Astrocyte (in vitro differentiated cells and primary cell): Measurements from ENCODE around the gene CADM4. TPM values are rescaled to one million over a fixed set of nuclear protein-coding genes. Genes with fewer than 3 reads are reported as not detected.
A peak's percentile ranks its signal among the peaks of the same experiment; 100 is the strongest.

Experiments used
- DNase-seq: peaks from one replicate; pipeline ENCODE4 v3.0.0-alpha.2; 2010; ENCODE audit warnings: low read depth
- FAIRE-seq: peaks from 2 replicates; lab custom pipeline; 2011; peaks lifted over from hg19 to GRCh38; lab: Jason Lieb, UNC
- H2AFZ ChIP-seq: 2 replicates; pipeline ENCODE4 v1.6.0; 2012; ENCODE audit warnings: low read depth, low read length, inconsistent platforms
- H3K27ac ChIP-seq: 2 replicates; pipeline ENCODE4 v1.5.1; 2011; ENCODE audit warnings: low read depth, low read length, inconsistent platforms
- H3K27me3 ChIP-seq: 2 replicates; pipeline ENCODE4 v1.6.0; 2011; ENCODE audit warnings: low read length, inconsistent platforms; ENCODE audit not compliant: insufficient read depth
- H3K36me3 ChIP-seq: 2 replicates; pipeline ENCODE4 v1.5.1; 2011; ENCODE audit warnings: low read length, inconsistent platforms; ENCODE audit not compliant: insufficient read depth
- H3K4me1 ChIP-seq: 2 replicates; pipeline ENCODE4 v1.5.1; 2011; ENCODE audit warnings: low read length, inconsistent platforms; ENCODE audit not compliant: insufficient read depth
- H3K4me2 ChIP-seq: 2 replicates; pipeline ENCODE4 v1.6.0; 2012; ENCODE audit warnings: low read length, inconsistent platforms
- H3K4me3 ChIP-seq: 2 replicates; pipeline ENCODE4 v1.5.1; 2011; ENCODE audit warnings: low read depth, mild to moderate bottlenecking, low read length, inconsistent platforms; ENCODE audit not compliant: insufficient read depth
- H3K79me2 ChIP-seq: 2 replicates; pipeline ENCODE4 v1.6.0; 2012; ENCODE audit warnings: mild to moderate bottlenecking, low read length, inconsistent platforms; ENCODE audit not compliant: insufficient read depth
- H3K9ac ChIP-seq: 2 replicates; pipeline ENCODE4 v1.6.0; 2012; ENCODE audit warnings: mild to moderate bottlenecking, low read length, inconsistent platforms
- H3K9me3 ChIP-seq: 2 replicates; pipeline ENCODE4 v1.5.1; 2012; ENCODE audit warnings: low read depth, mild to moderate bottlenecking, low read length, inconsistent platforms; ENCODE audit not compliant: insufficient read depth
- H4K20me1 ChIP-seq: 2 replicates; pipeline ENCODE4 v1.6.0; 2012; ENCODE audit warnings: low read length, inconsistent platforms; ENCODE audit not compliant: insufficient read depth
- H3K27ac Mint-ChIP-seq: one replicate; pipeline ENCODE4 v1.8.0; 2021; ENCODE audit warnings: mild to moderate bottlenecking, mixed read lengths; ENCODE audit not compliant: unreplicated experiment
- H3K27me3 Mint-ChIP-seq: one replicate; pipeline ENCODE4 v1.8.0; 2021; ENCODE audit warnings: low read depth, mixed read lengths; ENCODE audit not compliant: unreplicated experiment
- H3K36me3 Mint-ChIP-seq: one replicate; pipeline ENCODE4 v1.8.0; 2021; ENCODE audit warnings: low read depth, mixed read lengths; ENCODE audit not compliant: unreplicated experiment
- H3K4me1 Mint-ChIP-seq: one replicate; pipeline ENCODE4 v1.8.0; 2021; ENCODE audit warnings: low read depth, mixed read lengths; ENCODE audit not compliant: unreplicated experiment
- H3K4me3 Mint-ChIP-seq: one replicate; pipeline ENCODE4 v1.8.0; 2021; ENCODE audit warnings: mild to moderate bottlenecking, moderate library complexity, mixed read lengths; ENCODE audit not compliant: unreplicated experiment
- H3K9me3 Mint-ChIP-seq: one replicate; pipeline ENCODE4 v1.8.0; 2021; ENCODE audit warnings: mild to moderate bottlenecking, mixed read lengths; ENCODE audit not compliant: unreplicated experiment
- CTCF ChIP-seq: IDR thresholded peaks from 2 replicates; pipeline ENCODE4 v1.5.1; 2011; ENCODE audit warnings: low read depth, mild to moderate bottlenecking, inconsistent platforms, low read length, moderate library complexity; ENCODE audit not compliant: insufficient read depth
- EZH2 ChIP-seq: IDR thresholded peaks from 2 replicates; pipeline ENCODE4 v1.6.1; 2012; ENCODE audit warnings: mild to moderate bottlenecking, low read length, inconsistent platforms; ENCODE audit not compliant: insufficient read depth
- total RNA-seq: library from RNA; stranded (reverse); gene quantifications from 2 replicates; pipeline ENCODE4 v1.2.1, GENCODE V29; 2021

CADM4 gene
- total RNA-seq, 1 donor from 2014 or later = 52.1 TPM

GRCh38 chr19:43575156-43575950, 64.3 kb downstream of the CADM4 start, which contains the start of the genes PINLYP and XRCC1:
Gene PINLYP, plus strand, starts transcription at chr19:43575801. Its CDS starts 1,391 bp downstream, at chr19:43577192.
Gene XRCC1, minus strand, starts transcription at chr19:43575527. Its CDS starts 69 bp downstream, at chr19:43575458.
- Histone ChIP-seq H3K4me3 (peak within 1 kb of the TSS; percentile 90), H3K4me1 (peaks cover 11% of the 10 kb centered on the region), H3K79me2 (peaks cover 28% of the 10 kb centered on the region), H3K27ac (peak within 1 kb of the TSS; percentile 85), H4K20me1 (peaks cover 2% of the 10 kb centered on the region), H2AFZ (peak within 1 kb of the TSS; percentile 81), H3K9ac (peak within 1 kb of the TSS; percentile 95), H3K9me3 (no peaks in the 10 kb centered on the region), H3K36me3 (peaks cover 2% of the 10 kb centered on the region), H3K27me3 (no peaks in the 10 kb centered on the region), H3K4me2 (peak within 1 kb of the TSS; percentile 97)
- H3K36me3 Mint-ChIP-seq = peaks cover 6% of the 10 kb centered on the region
- peak within 1 kb of the TSS; percentile 77 for H3K27ac Mint-ChIP-seq
- H3K4me1 Mint-ChIP-seq = peaks cover 2% of the 10 kb centered on the region
- FAIRE-seq = peak; percentile 85
- H3K4me3 Mint-ChIP-seq = peak within 1 kb of the TSS; percentile 95
- TF ChIP-seq CTCF = no peak
- peak; percentile 95 for DNase-seq
- peaks cover 2% of the 10 kb centered on the region for H3K9me3 Mint-ChIP-seq
- H3K27me3 Mint-ChIP-seq = peaks cover 13% of the 10 kb centered on the region

GRCh38 chr19:43574424-43575155, 65.1 kb downstream of the CADM4 start:
- Mint-ChIP-seq H3K27me3 (peaks cover 8% of the 10 kb centered on the region), H3K4me3 (peak overlapping the region; percentile 95), H3K9me3 (peaks cover 2% of the 10 kb centered on the region), H3K4me1 (peaks cover 2% of the 10 kb centered on the region), H3K36me3 (peaks cover 6% of the 10 kb centered on the region), H3K27ac (peak overlapping the region; percentile 77)
- Histone ChIP-seq H2AFZ (peak overlapping the region; percentile 81), H3K27ac (peak overlapping the region; percentile 85), H3K4me1 (peaks cover 11% of the 10 kb centered on the region), H3K4me3 (peak overlapping the region; percentile 90), H3K9me3 (no peaks in the 10 kb centered on the region), H3K36me3 (peaks cover 5% of the 10 kb centered on the region), H3K4me2 (peak overlapping the region; percentile 97), H3K27me3 (no peaks in the 10 kb centered on the region), H4K20me1 (peaks cover 10% of the 10 kb centered on the region), H3K9ac (peak overlapping the region; percentile 95), H3K79me2 (peaks cover 28% of the 10 kb centered on the region)
- DNase-seq = peak; percentile 64
- no peak for FAIRE-seq
- TF ChIP-seq CTCF = no peak
- TF ChIP-seq EZH2 = no peak

Other genes with a start within 250 kb of the CADM4 start
- not detected in 2 replicates for gene TEX101, start 225.0 kb downstream of the CADM4 start, total RNA-seq
- 0.22 and 0.54 TPM in 2 replicates for gene LYPD3, start 174.2 kb downstream of the CADM4 start, total RNA-seq
- gene PHLDB3, start 135.1 kb downstream of the CADM4 start, total RNA-seq = 13.4 and 14.0 TPM in 2 replicates
- gene ETHE1, start 112.6 kb downstream of the CADM4 start, total RNA-seq = 43.7 and 50.7 TPM in 2 replicates
- gene ZNF575, start 106.7 kb downstream of the CADM4 start, total RNA-seq = 1.3 and 1.4 TPM in 2 replicates
- 14.6 and 14.7 TPM in 2 replicates for gene XRCC1, start 64.3 kb downstream of the CADM4 start, total RNA-seq
- gene PINLYP, start 64.0 kb downstream of the CADM4 start, total RNA-seq = 0.30 and 0.96 TPM in 2 replicates
- 49.8 and 60.7 TPM in 2 replicates for gene IRGQ, start 43.7 kb downstream of the CADM4 start, total RNA-seq
- 13.8 and 14.5 TPM in 2 replicates for gene ZNF576, start 43.3 kb downstream of the CADM4 start, total RNA-seq
- 0.23 TPM in 1 of 2 replicates, not detected in the other for gene SRRM5, start 27.8 kb downstream of the CADM4 start, total RNA-seq
- 53.4 and 54.7 TPM in 2 replicates for gene ZNF428, start 20.2 kb downstream of the CADM4 start, total RNA-seq
- gene PLAUR, start 30.3 kb upstream of the CADM4 start, total RNA-seq = 112 and 116 TPM in 2 replicates
- gene IRGC, start 76.2 kb upstream of the CADM4 start, total RNA-seq = not detected in 2 replicates
- gene SMG9, start 115.1 kb upstream of the CADM4 start, total RNA-seq = 35.0 and 37.0 TPM in 2 replicates
- 2.6 and 3.6 TPM in 2 replicates for gene KCNN4, start 141.1 kb upstream of the CADM4 start, total RNA-seq
- not detected in 2 replicates for gene LYPD5, start 162.6 kb upstream of the CADM4 start, total RNA-seq
- 10.1 and 11.9 TPM in 2 replicates for gene ZNF283, start 187.5 kb upstream of the CADM4 start, total RNA-seq
- 6.4 and 6.6 TPM in 2 replicates for gene ZNF404, start 244.1 kb upstream of the CADM4 start, total RNA-seq